ENCODE data around the gene PEX13.

DNA sequence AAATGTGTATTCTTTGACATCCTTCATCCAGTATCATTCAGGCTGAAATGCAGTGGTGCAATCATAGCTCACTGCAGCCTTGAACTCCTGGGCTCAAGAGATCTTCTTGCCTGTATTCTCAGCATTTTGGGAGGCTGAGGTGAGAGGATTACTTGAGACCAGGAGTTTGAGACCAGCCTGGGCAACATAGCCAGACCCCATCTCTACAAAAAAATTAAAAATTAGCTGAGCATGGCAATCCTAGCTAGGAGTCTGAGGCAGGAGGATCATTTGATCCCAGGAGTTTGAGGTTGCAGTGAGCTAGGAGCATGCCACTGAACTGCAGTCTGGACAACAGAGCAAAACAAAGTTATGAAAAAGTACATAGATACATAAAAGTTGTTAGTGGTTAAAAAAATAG is 72.3 kb downstream of the PEX13 start:
- TF ChIP-seq TEAD4 (CRISPR knock-in tag; IDR thresholded peaks at IDR 0.05) (no peak), CBFB (CRISPR knock-in tag; IDR thresholded peaks at IDR 0.05; ENCODE audit: low read depth) (no peak), FOXK1 (CRISPR knock-in tag; IDR thresholded peaks at IDR 0.05) (no peak), RELA (CRISPR knock-in tag; IDR thresholded peaks at IDR 0.05; ENCODE audit: borderline replicate concordance) (no peak), ESRRA (CRISPR knock-in tag; IDR thresholded peaks at IDR 0.05; ENCODE audit: borderline replicate concordance) (no peak), JUN (CRISPR knock-in tag; IDR thresholded peaks at IDR 0.05) (no peak), ZNF317 (CRISPR knock-in tag; IDR thresholded peaks at IDR 0.05; ENCODE audit: borderline replicate concordance, low read depth) (no peak), OVOL2 (CRISPR knock-in tag; IDR thresholded peaks at IDR 0.05; ENCODE audit: borderline replicate concordance) (no peak)
- TF ChIP-seq, protein P1, sequence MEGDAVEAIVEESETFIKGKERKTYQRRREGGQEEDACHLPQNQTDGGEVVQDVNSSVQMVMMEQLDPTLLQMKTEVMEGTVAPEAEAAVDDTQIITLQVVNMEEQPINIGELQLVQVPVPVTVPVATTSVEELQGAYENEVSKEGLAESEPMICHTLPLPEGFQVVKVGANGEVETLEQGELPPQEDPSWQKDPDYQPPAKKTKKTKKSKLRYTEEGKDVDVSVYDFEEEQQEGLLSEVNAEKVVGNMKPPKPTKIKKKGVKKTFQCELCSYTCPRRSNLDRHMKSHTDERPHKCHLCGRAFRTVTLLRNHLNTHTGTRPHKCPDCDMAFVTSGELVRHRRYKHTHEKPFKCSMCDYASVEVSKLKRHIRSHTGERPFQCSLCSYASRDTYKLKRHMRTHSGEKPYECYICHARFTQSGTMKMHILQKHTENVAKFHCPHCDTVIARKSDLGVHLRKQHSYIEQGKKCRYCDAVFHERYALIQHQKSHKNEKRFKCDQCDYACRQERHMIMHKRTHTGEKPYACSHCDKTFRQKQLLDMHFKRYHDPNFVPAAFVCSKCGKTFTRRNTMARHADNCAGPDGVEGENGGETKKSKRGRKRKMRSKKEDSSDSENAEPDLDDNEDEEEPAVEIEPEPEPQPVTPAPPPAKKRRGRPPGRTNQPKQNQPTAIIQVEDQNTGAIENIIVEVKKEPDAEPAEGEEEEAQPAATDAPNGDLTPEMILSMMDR (IDR thresholded peaks at IDR 0.05): no peak
- TF ChIP-seq, protein P2, sequence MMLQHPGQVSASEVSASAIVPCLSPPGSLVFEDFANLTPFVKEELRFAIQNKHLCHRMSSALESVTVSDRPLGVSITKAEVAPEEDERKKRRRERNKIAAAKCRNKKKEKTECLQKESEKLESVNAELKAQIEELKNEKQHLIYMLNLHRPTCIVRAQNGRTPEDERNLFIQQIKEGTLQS (CRISPR knock-in tag; conservative IDR thresholded peaks at IDR 0.05): no peak
- TF ChIP-seq, protein P3, sequence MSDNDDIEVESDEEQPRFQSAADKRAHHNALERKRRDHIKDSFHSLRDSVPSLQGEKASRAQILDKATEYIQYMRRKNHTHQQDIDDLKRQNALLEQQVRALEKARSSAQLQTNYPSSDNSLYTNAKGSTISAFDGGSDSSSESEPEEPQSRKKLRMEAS (CRISPR knock-in tag; IDR thresholded peaks at IDR 0.05): no peak
- TF ChIP-seq, protein P4, sequence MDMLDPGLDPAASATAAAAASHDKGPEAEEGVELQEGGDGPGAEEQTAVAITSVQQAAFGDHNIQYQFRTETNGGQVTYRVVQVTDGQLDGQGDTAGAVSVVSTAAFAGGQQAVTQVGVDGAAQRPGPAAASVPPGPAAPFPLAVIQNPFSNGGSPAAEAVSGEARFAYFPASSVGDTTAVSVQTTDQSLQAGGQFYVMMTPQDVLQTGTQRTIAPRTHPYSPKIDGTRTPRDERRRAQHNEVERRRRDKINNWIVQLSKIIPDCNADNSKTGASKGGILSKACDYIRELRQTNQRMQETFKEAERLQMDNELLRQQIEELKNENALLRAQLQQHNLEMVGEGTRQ (CRISPR knock-in tag; IDR thresholded peaks at IDR 0.05): no peak

Measured in WTC11 (cell line).